Measurements from ENCODE around the gene HSPG2.

- TF ChIP-seq POLR2A (IDR thresholded peaks at IDR 0.05), result no peak
- TF ChIP-seq, protein P1, sequence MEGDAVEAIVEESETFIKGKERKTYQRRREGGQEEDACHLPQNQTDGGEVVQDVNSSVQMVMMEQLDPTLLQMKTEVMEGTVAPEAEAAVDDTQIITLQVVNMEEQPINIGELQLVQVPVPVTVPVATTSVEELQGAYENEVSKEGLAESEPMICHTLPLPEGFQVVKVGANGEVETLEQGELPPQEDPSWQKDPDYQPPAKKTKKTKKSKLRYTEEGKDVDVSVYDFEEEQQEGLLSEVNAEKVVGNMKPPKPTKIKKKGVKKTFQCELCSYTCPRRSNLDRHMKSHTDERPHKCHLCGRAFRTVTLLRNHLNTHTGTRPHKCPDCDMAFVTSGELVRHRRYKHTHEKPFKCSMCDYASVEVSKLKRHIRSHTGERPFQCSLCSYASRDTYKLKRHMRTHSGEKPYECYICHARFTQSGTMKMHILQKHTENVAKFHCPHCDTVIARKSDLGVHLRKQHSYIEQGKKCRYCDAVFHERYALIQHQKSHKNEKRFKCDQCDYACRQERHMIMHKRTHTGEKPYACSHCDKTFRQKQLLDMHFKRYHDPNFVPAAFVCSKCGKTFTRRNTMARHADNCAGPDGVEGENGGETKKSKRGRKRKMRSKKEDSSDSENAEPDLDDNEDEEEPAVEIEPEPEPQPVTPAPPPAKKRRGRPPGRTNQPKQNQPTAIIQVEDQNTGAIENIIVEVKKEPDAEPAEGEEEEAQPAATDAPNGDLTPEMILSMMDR (IDR thresholded peaks at IDR 0.05), result no peak
These were observed 105.6 kb downstream of the HSPG2 start for GRCh38 chr1:21831454-21831970.

All from thyroid gland (tissue), 4 donors.